SK-N-SH (cell line): ENCODE data around the gene RIMS3. TPM values are rescaled to one million over a fixed set of nuclear protein-coding genes. Genes with fewer than 3 reads are reported as not detected.

Experiments used
- CTCF ChIA-PET: fragments of 300-600, 350-600 bp; formaldehyde crosslinking; extraction: SDS; loops from one replicate; lab custom pipeline; 2021; lab: Yijun Ruan, JAX
- POLR2A ChIA-PET: fragments of 350-600 bp; sonication (Branson Sonifier 250); formaldehyde crosslinking; extraction: SDS; loops from one replicate; lab custom pipeline; 2020; ENCODE audit warnings: antibody characterized with exemption, inconsistent platforms; lab: Yijun Ruan, JAX
- DNase-seq: peaks from one replicate; pipeline ENCODE4 v3.0.0; 2012
- H2AFZ ChIP-seq: fragments of 200-600 bp; sonication (generic); 2 replicates; pipeline ENCODE4 v1.8.1; 2016; ENCODE audit warnings: antibody characterized with exemption, mild to moderate bottlenecking, low read depth
- H3F3A ChIP-seq: fragments of 200-600 bp; sonication (generic); replicated peaks from 2 replicates; pipeline ENCODE3; 2016; ENCODE audit warnings: antibody characterized with exemption, mild to moderate bottlenecking; ENCODE audit not compliant: insufficient read depth
- H3K27ac ChIP-seq, 2 experiments: fragments of 200-500 bp in 1 of 2; fragments of 200-600 bp in 1 of 2; sonication (Bioruptor generic) in 1 of 2; sonication (generic), shearing (Covaris generic) in 1 of 2; 2 replicates each; pipeline versions ENCODE4 v1.5.1 to v1.6.1; 2014 to 2016; ENCODE audit warnings: low read depth in 2 of 2, inconsistent platforms in 1 of 2, low read length in 1 of 2, mild to moderate bottlenecking in 1 of 2, mixed read lengths in 1 of 2
- H3K27me3 ChIP-seq: fragments of 200-600 bp; sonication (generic), shearing (Covaris generic); 2 replicates; pipeline ENCODE4 v1.6.1; 2016; ENCODE audit warnings: mixed run types; ENCODE audit not compliant: insufficient read depth
- H3K36me3 ChIP-seq, 2 experiments: fragments of 200-500 bp in 1 of 2; fragments of 200-600 bp in 1 of 2; sonication (Bioruptor generic) in 1 of 2; sonication (generic) in 1 of 2; replicated peaks in 1 of 2; 2 replicates each; pipeline versions ENCODE3 to v1.5.1; 2014 to 2016; ENCODE audit warnings: low read length in 1 of 2, mild to moderate bottlenecking in 1 of 2; ENCODE audit not compliant: insufficient read depth in 2 of 2, control insufficient read depth in 1 of 2
- H3K4me1 ChIP-seq, 2 experiments: fragments of 200-500 bp in 1 of 2; fragments of 200-600 bp in 1 of 2; sonication (Bioruptor generic) in 1 of 2; sonication (generic), shearing (Covaris generic) in 1 of 2; 2 replicates each; pipeline versions ENCODE4 v1.5.1 to v1.6.1; 2014 to 2016; ENCODE audit warnings: low read depth in 1 of 2, low read length in 1 of 2, mixed run types in 1 of 2; ENCODE audit not compliant: insufficient read depth in 2 of 2, control insufficient read depth in 1 of 2
- H3K4me2 ChIP-seq: fragments of 200-600 bp; sonication (generic), shearing (Covaris generic); 2 replicates; pipeline ENCODE4 v1.6.1; 2017; ENCODE audit warnings: mixed run types
- H3K4me3 ChIP-seq, 2 experiments: fragments of 200-500 bp in 1 of 2; fragments of 200-600 bp in 1 of 2; sonication (Bioruptor generic) in 1 of 2; sonication (generic), shearing (Covaris generic) in 1 of 2; 2 replicates each; pipeline versions ENCODE4 v1.5.1 to v1.8.1; 2014 to 2016; ENCODE audit warnings: low read depth in 2 of 2, inconsistent platforms in 1 of 2, low read length in 1 of 2, mild to moderate bottlenecking in 1 of 2, mixed read lengths in 1 of 2, moderate library complexity in 1 of 2
- H3K79me2 ChIP-seq: fragments of 200-600 bp; sonication (generic); 2 replicates; pipeline ENCODE4 v1.8.1; 2017; ENCODE audit warnings: mild to moderate bottlenecking; ENCODE audit not compliant: insufficient read depth
- H3K9ac ChIP-seq: fragments of 200-600 bp; sonication (generic); 2 replicates; pipeline ENCODE4 v1.6.1; 2017; ENCODE audit warnings: mixed run types
- H3K9me2 ChIP-seq: fragments of 200-600 bp; sonication (generic); 2 replicates; pipeline ENCODE4 v1.6.1; 2017; ENCODE audit warnings: mixed run types
- H3K9me3 ChIP-seq: fragments of 200-600 bp; sonication (generic); 2 replicates; pipeline ENCODE4 v1.6.1; 2017; ENCODE audit warnings: mixed run types, mild to moderate bottlenecking, moderate library complexity
- H4K20me1 ChIP-seq: fragments of 200-600 bp; sonication (generic); 2 replicates; pipeline ENCODE4 v1.6.1; 2017; ENCODE audit warnings: mild to moderate bottlenecking, mixed run types; ENCODE audit not compliant: insufficient read depth
- CTCF ChIP-seq: fragments of 200-600 bp; sonication (generic); IDR thresholded peaks from 2 replicates; pipeline ENCODE4 v1.6.1; 2017; ENCODE audit warnings: antibody characterized with exemption, mild to moderate bottlenecking, moderate library complexity
- ELF1 ChIP-seq: IDR thresholded peaks from 2 replicates; pipeline ENCODE4 v1.4.0; 2012
- EP300 ChIP-seq, 2 experiments: IDR thresholded peaks; 2 replicates each; pipeline versions ENCODE4 v1.4.0 to v1.6.1; 2012; ENCODE audit warnings: borderline replicate concordance in 1 of 2, low read depth in 1 of 2, low read length in 1 of 2
- EZH2phosphoT487 ChIP-seq: fragments of 200-600 bp; sonication (generic); IDR thresholded peaks from 2 replicates; pipeline ENCODE4 v1.6.1; 2017; ENCODE audit warnings: low read depth, mixed run types, mild to moderate bottlenecking, antibody characterized with exemption, moderate library complexity, borderline replicate concordance
- FOXJ3 ChIP-seq: sonication (generic); formaldehyde crosslinking; IDR thresholded peaks from 2 replicates; pipeline ENCODE4 v1.5.1; 2020; ENCODE audit warnings: mild to moderate bottlenecking, missing genetic modification reagents
- FOXM1 ChIP-seq: IDR thresholded peaks from 2 replicates; pipeline ENCODE4 v1.4.0; 2012; ENCODE audit warnings: low read depth, mild to moderate bottlenecking
- IRF3 ChIP-seq: fragments of 150-350 bp; IDR thresholded peaks from 2 replicates; pipeline ENCODE4 v1.6.1; 2016; ENCODE audit warnings: mild to moderate bottlenecking, low read depth, low read length
- JUND ChIP-seq: IDR thresholded peaks from 2 replicates; pipeline ENCODE4 v1.4.0; 2012
- MAX ChIP-seq: IDR thresholded peaks from 2 replicates; pipeline ENCODE4 v1.4.0; 2012; ENCODE audit warnings: low read depth
- MEF2A ChIP-seq: IDR thresholded peaks from 2 replicates; pipeline ENCODE4 v1.4.0; 2012; ENCODE audit warnings: low read depth, borderline replicate concordance
- MXI1 ChIP-seq: IDR thresholded peaks from 2 replicates; pipeline ENCODE4 v1.6.1; 2012; ENCODE audit warnings: mild to moderate bottlenecking, low read depth, low read length, improper control_type of control experiment
- NFIC ChIP-seq: IDR thresholded peaks from 2 replicates; pipeline ENCODE4 v1.4.0; 2012; ENCODE audit warnings: borderline replicate concordance
- POLR2AphosphoS5 ChIP-seq: IDR thresholded peaks from 2 replicates; pipeline ENCODE4 v1.6.1; 2012; ENCODE audit warnings: low read depth, low read length
- RAD21 ChIP-seq: IDR thresholded peaks from 2 replicates; pipeline ENCODE4 v1.6.1; 2012; ENCODE audit warnings: mild to moderate bottlenecking, low read length
- RCOR1 ChIP-seq: fragments of 150-350 bp; IDR thresholded peaks from 2 replicates; pipeline ENCODE4 v1.6.1; 2017; ENCODE audit warnings: antibody characterized with exemption, low read length
- REST ChIP-seq: IDR thresholded peaks from 2 replicates; pipeline ENCODE4 v1.6.1; 2012; ENCODE audit warnings: mild to moderate bottlenecking, low read depth, low read length, moderate library complexity
- RFX5 ChIP-seq: IDR thresholded peaks from 2 replicates; pipeline ENCODE4 v1.6.1; 2012; ENCODE audit warnings: mild to moderate bottlenecking, improper control_type of control experiment, low read length
- SIN3A ChIP-seq: IDR thresholded peaks from 2 replicates; pipeline ENCODE4 v1.6.1; 2012; ENCODE audit warnings: low read depth, mild to moderate bottlenecking, low read length, moderate library complexity, borderline replicate concordance
- SMC3 ChIP-seq: IDR thresholded peaks from 2 replicates; pipeline ENCODE4 v1.6.1; 2012; ENCODE audit warnings: low read depth, low read length, improper control_type of control experiment
- TAF1 ChIP-seq: IDR thresholded peaks from 2 replicates; pipeline ENCODE4 v1.6.1; 2012; ENCODE audit warnings: low read depth, mild to moderate bottlenecking, low read length, moderate library complexity, borderline replicate concordance
- YY1 ChIP-seq: IDR thresholded peaks from 2 replicates; pipeline ENCODE4 v1.4.0; 2012; ENCODE audit warnings: low read depth, mild to moderate bottlenecking
- WGBS: methylation state at CpG from one replicate; pipeline ENCODE4 v1.1.6; 2017; ENCODE audit warnings: low lambda C conversion rate; 5-methylcytosine and 5-hydroxymethylcytosine counted together
- polyA plus RNA-seq, 3 experiments: library from polyadenylated mRNA; depleted of rRNA; stranded (reverse); fragments of >200 nt; gene quantifications; 2 replicates each; pipeline ENCODE4 v1.2.3, GENCODE V29; 2012
- TF ChIP-seq, protein P1 (sequence below): fragments of 150-350 bp; IDR thresholded peaks from 2 replicates; pipeline ENCODE4 v1.6.1; 2017; ENCODE audit warnings: antibody characterized with exemption, low read length, low read depth, borderline replicate concordance

The RIMS3 gene
- polyA plus RNA-seq (2012; rRNA removed), result 1.9 and 2.9 TPM in 2 replicates
- 1.1 and 1.6 TPM in 2 replicates for polyA plus RNA-seq (2012; cell fraction: cytosol; rRNA removed)
- polyA plus RNA-seq (2012; cell fraction: nucleus; rRNA removed), result 3.5 and 4.9 TPM in 2 replicates

DNA sequence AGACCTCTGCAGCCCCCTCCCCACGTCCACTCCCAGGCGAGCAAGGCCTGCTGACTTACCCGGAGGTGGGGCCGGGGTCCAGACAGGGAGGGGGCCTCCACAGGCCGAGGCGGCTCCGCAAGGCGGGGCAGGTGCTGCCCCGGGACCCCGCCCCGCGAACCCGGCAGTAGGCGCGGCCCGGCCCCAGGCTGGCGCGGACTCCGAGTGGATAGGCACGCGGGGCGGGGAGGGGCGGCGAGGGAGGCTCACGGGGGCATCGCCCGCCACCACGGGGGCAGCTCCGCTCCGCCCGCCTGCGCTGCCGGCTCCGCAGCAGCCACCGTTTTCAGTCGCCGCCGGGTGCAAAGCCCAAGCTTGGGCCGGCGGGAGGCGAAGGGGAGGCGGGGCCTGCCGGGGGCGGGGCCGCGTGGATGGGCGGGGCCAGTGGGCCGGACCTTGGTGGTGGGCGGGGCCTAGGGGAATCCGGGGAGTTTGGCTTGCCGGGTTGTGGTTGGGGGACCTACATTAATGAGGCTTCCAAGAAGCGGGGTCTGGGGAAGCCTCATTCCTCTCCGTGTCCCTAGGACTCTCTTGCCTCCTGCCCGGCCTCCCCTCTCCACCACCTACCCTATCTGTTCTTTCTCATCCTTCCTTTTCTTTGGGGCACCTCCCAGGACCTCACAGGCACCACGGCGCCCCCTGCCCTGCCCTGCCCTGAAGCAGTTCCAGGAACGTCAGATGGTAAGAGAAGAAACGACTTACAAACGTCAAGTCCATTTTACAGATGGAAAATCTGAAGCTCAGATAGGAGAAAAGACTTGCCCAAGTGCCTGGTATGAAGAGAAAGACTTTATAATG is at the start of gene RIMS3:
TSS of gene RIMS3 (minus strand) at position 348 of the 837 bp plus-strand sequence. CDS start 23,757 bp downstream, outside the sequence.
- TF ChIP-seq RCOR1, result no peak
- no peak for TF ChIP-seq RAD21
- TF ChIP-seq YY1, result no peak
- peak; percentile 51 for TF ChIP-seq CTCF
- TF ChIP-seq, protein P1, sequence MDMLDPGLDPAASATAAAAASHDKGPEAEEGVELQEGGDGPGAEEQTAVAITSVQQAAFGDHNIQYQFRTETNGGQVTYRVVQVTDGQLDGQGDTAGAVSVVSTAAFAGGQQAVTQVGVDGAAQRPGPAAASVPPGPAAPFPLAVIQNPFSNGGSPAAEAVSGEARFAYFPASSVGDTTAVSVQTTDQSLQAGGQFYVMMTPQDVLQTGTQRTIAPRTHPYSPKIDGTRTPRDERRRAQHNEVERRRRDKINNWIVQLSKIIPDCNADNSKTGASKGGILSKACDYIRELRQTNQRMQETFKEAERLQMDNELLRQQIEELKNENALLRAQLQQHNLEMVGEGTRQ, result no peak
- TF ChIP-seq ELF1, result no peak
- no peak for TF ChIP-seq EZH2phosphoT487
- no peak for TF ChIP-seq REST
- no peak for TF ChIP-seq FOXM1
- no peak for TF ChIP-seq NFIC
- no peak for TF ChIP-seq JUND
- peak; percentile 54; the same call in 1 of the 2 replicates for TF ChIP-seq MXI1
- no peak for TF ChIP-seq RFX5
- TF ChIP-seq SIN3A, result no peak
- no peak for TF ChIP-seq MAX
- TF ChIP-seq IRF3, result no peak
- no peak for TF ChIP-seq EP300 (IDR thresholded peaks at IDR 0.05; ENCODE audit: borderline replicate concordance in 1 of 2, low read depth in 1 of 2, low read length in 1 of 2)
- 0 out of 2 replicates have a peak, but pooled peaks have one; percentile 9 for TF ChIP-seq SMC3
- no peak for TF ChIP-seq FOXJ3 (CRISPR knock-in tag)
- no peak for TF ChIP-seq TAF1
- no peak; the same call in 1 of the 2 replicates for TF ChIP-seq POLR2AphosphoS5
- TF ChIP-seq MEF2A, result no peak
- Histone ChIP-seq H2AFZ (peak within 1 kb of the TSS; percentile 87), H3K36me3 (no peaks in the 10 kb centered on the region), H4K20me1 (no peaks in the 10 kb centered on the region), H3K9ac (peak within 1 kb of the TSS; percentile 63; the same call in 1 of the 2 replicates), H3K79me2 (no peaks in the 10 kb centered on the region), H3K4me2 (peak within 1 kb of the TSS; percentile 73), H3K9me3 (no peaks in the 10 kb centered on the region), H3F3A (peaks cover 3% of the 10 kb centered on the region), H3K4me1 (peaks cover 15 to 50% of the 10 kb centered on the region in 2 experiments; a peak in 2 of 4 replicates), H3K27ac (peak within 1 kb of the TSS in 1 of 2 experiments; percentile 96; a peak in 2 of 4 replicates), H3K27me3 (no peaks in the 10 kb centered on the region), H3K9me2 (no peaks in the 10 kb centered on the region), H3K4me3 (peak within 1 kb of the TSS; percentile 65 to 74)
- ChIA-PET CTCF (interaction anchor here (0.7 to 3.2 kb wide), 5 partner anchors 8 to 274 kb away, joined by 3 to 13 read pairs (median 5); no protein-coding TSS in a partner anchor), POLR2A (interaction anchor here (0.6 to 4.4 kb wide), 2 partner anchors 26 to 480 kb away, joined by 4 to 30 read pairs; partner anchors contain the start of gene NFYC)
- WGBS, result 2% methylated on average over 23 of the region's 59 CpGs
- DNase-seq, result peak; percentile 97
